Dedifferentiated amniotic fluid mesenchymal stem cell (primary cell): Measurements from ENCODE around the gene DCTN1.

Experiments used
- DNase-seq: peaks from one replicate; pipeline ENCODE4 v3.0.0-alpha.2; 2016; ENCODE audit errors: extremely low spot score

Gene DCTN1

GRCh38 chr2:74321737-74322136 is 58.4 kb downstream of the DCTN1 start:
- no peak for DNase-seq

GRCh38 chr2:74317701-74318100 is 62.4 kb downstream of the DCTN1 start:
- DNase-seq = no peak

- DNase-seq = no peak
Observed at GRCh38 chr2:74316627-74317295, 63.4 kb downstream of the DCTN1 start.

- DNase-seq = no peak
Observed at GRCh38 chr2:74314107-74314506, 66.0 kb downstream of the DCTN1 start.

GRCh38 chr2:74313497-74313896 is 66.6 kb downstream of the DCTN1 start:
- no peak for DNase-seq

GRCh38 chr2:74312913-74313312 is 67.2 kb downstream of the DCTN1 start:
- no peak for DNase-seq
